Activated CD4-positive, CD25-positive, alpha-beta regulatory T cell treated with anti-CD3 and anti-CD28 coated beads, Interleukin-2, amount 50 U/mL, for 24 hours (primary cell): ENCODE results near the gene DIP2C.

Experiments
- ATAC-seq, 2 donors: fragments of 150-1000 bp; cut with Tn5 transposase; one replicate each; pipeline ENCODE4 v1.10.0; 2021; ENCODE audit warnings: mild to moderate bottlenecking in 1 of 2, moderate library complexity in 1 of 2

Gene DIP2C

DNA sequence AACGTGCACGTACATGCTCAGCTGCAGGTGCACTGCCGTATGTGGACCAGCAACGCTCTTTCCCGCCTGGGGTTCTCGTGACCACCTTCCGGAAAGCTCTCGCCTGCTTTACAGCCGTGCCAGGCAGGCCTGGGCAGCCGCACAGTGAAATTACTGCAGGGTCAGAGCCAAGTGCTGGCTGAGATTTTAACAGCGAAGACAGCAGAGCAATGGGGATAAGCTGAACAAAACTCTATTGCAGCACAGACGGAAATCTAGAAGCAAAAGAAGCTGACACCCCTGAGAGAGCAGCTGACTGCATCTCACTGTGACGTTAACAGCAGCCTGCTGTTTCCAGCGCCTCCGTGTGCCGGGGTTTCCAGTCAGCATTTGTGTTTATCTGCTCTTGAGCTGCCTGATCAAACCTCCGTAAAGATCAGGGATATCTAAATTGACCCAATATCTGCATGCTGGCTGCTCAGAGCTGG, 179.0 kb downstream of the DIP2C start:
- ATAC-seq, result no peak

GRCh38 chr10:509361-510102, 179.9 kb downstream of the DIP2C start:
- ATAC-seq, result no peak

DNA sequence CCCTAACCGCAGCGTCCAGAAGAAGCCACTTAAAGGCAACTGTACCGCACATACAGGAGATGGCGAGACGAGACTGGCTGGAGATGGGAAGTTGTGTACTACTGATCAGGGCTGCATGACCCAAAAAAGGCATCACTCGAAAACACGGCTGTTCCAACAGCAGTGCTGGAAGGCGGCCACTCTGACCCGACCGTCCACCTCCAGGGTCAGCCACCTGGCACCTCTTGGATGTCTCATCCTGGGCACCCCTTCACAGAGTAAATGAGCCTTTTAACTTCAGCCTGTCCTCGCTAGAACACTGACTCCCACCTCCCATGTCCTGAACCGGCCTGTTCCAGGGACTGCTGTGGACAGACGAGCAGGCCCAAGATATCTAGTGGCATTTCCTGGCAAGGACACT, 180.7 kb downstream of the DIP2C start:
- no peak for ATAC-seq

GRCh38 chr10:507908-508444, 181.5 kb downstream of the DIP2C start:
- no peak for ATAC-seq

DNA sequence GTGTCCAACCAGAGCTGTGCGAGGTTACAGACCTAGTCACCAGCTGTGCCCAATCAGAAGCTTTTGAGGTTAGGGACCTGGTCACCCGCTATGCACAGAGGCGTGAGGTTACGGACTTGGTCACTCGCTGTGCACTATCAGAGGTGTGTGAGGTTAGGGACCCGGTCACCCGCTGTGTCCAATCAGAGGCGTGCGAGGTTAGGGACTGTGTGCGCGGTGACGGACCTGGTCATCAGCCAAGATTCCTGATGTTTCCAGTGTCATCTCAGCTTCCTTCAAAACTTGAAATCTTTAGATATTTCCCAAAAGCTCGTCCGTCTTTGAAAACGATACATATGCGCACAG, 182.1 kb downstream of the DIP2C start:
- ATAC-seq, result no peak

DNA sequence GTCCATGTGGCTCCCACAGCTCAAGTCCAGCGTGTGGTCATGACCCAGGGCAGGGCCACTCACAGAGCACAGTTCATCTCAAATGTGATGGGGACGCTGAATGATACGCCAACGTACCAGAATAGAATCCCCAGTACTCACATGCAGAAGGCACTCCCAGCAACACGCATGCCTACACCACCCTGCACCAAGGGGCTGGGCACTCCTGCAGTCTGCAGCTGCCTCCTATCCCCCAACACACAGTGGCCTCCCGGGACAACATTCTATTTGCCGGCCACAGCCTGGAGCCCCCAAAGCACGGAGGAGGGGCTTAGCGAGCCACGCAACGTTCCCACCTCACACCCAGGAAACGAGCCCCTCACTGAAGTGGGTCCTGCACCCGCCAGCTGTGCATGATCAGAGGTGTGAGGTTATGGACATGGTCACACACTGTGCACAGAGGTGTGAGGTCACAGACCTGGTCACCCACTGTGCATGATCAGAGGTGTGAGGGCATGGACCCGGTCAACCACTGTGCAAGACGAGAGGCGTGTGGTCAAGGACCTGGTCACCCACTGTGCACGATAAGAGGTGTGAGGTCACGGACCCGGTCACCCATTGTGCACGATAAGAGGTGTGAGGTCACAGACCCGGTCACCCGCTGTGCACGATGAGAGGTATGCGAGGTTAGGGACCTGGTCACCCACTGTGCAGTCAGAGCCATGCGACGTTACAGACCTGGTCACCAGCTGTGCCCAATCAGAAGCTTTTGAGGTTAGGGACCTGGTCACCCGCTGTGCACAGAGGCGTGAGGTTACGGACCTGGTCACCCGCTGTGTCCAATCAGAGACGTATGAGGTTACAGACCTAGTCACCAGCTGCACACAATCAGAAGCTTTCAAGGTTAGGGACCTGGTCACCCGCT, 182.8 kb downstream of the DIP2C start:
- ATAC-seq, result no peak

GRCh38 chr10:505419-505818, 184.0 kb downstream of the DIP2C start:
- no peak for ATAC-seq

DNA sequence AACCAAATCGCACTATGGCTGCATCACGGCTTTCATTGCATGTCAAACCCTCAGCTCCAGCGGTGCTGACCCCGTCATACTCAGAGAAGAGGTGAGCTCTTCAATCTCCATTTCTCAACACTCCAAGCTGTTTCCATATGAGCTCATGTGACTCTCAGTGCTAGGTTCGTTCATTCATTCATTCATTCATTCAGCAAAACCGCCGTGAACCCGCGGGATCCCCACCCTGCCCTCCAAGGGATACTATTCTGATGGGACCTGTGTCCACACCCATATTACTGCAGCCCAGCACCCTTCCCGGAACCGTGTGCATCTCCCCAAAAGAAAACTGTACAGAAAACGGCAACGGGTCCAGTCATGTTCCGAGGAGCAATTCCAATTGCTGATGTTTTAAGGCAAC, 184.7 kb downstream of the DIP2C start:
- ATAC-seq, result no peak

DNA sequence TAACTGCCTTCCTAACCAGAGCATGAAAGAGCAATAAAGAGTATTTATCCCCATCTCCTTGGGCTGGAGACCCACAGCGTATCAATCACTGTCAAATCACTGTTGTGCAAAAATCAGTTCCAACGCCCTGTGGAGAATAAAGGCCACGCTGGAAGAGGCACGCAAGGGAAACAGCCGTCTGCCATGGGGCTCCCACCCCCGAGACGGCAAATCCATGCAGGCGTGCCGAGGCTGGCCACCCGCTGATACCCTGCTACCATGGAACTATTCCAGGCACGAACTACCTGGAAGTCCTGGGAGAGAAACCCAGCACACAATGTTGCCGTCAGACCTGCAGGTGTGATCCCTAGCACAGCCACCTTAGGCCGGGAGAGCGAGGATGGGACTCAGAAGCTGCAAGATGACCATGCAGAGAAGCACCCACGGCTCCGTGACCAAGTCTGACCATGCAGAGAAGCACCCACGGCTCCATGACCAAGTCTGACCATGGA, 185.3 kb downstream of the DIP2C start:
- no peak for ATAC-seq

GRCh38 chr10:501596-501995, 187.9 kb downstream of the DIP2C start:
- no peak for ATAC-seq

- no peak for ATAC-seq
Observed at GRCh38 chr10:500876-501275, 188.6 kb downstream of the DIP2C start.

- no peak for ATAC-seq
Observed at GRCh38 chr10:499991-500390, 189.5 kb downstream of the DIP2C start.

GRCh38 chr10:498760-499435, 190.6 kb downstream of the DIP2C start:
- ATAC-seq, result no peak

- ATAC-seq, result no peak
Observed at GRCh38 chr10:497898-498451, 191.5 kb downstream of the DIP2C start.

DNA sequence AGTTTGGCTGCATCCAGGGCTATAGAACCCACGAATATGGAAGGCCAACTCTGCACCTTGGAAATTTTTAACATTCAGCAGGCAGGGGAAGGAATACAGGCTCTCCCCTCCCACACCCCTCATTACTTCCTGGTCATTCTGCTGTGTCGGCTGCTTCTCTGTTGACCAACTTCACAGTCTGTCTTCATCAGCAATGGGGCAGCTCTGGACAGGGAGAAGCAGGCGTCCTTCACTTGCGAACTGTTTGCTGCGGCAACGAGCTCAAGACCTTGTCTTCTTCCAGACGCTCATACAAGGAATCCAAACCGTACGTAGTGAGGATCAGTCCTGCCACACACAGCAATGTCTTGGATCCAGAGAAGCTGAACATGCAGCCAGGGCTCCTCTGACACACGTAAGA, 192.2 kb downstream of the DIP2C start:
- ATAC-seq, result no peak

GRCh38 chr10:494556-494955, 194.9 kb downstream of the DIP2C start:
- ATAC-seq, result no peak

- ATAC-seq, result no peak
Observed at GRCh38 chr10:494149-494542, 195.3 kb downstream of the DIP2C start.

- ATAC-seq, result no peak
Observed at GRCh38 chr10:493391-494148, 195.9 kb downstream of the DIP2C start.

DNA sequence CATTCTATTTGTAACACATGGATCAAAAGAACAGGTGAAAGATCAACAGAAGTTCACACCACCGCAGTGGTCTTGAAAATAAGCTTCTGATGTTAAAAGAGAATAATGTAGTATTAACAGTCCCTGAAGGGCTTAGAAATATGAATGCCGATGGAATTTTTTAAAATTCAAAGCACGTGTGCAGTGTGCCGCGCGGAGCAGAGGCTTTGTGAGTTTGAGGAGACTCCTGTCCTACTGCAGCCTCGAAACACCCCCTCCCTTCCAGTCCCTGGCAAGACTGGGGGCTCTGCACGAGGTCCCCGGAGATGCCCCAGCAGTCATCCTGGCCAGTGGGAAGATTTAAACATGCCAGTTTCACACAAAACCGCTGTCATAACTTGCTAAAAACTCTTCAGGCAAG, 196.6 kb downstream of the DIP2C start:
- ATAC-seq, result no peak

DNA sequence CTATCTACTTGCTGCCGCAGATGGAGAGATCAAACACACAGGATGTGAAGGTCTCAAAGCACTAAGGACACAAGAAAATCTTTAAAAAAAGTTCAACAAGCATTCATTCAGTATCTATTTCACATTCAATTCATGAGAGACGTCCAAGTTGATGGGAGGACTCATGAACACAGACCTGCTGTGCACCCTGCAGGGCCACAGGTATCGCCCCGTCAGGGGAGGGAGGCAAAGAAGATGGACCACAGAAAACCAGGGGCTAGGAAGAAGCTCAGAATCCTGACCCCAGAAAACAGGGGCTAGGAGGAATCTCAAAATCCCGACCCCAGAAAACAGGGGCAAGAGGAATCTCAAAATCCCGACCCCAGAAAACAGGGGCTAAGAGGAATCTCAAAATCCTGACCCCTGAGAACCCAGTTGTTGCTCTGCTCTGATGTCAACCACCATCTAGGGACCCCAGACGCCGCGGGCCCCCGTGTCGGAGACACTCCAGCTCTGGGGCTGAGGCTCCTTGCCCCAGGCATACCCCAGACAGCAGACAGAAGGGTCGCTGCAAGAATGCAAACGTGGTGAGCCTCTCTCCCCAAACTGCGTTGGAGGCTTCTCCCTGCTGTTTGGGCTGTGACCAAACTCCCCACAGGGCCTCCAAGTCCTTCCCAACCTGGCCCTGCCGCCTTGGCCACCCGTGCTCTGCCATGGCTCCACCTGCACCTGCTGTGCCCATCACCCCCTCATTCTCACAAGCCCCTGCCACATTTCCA, 197.6 kb downstream of the DIP2C start:
- ATAC-seq, result no peak

DNA sequence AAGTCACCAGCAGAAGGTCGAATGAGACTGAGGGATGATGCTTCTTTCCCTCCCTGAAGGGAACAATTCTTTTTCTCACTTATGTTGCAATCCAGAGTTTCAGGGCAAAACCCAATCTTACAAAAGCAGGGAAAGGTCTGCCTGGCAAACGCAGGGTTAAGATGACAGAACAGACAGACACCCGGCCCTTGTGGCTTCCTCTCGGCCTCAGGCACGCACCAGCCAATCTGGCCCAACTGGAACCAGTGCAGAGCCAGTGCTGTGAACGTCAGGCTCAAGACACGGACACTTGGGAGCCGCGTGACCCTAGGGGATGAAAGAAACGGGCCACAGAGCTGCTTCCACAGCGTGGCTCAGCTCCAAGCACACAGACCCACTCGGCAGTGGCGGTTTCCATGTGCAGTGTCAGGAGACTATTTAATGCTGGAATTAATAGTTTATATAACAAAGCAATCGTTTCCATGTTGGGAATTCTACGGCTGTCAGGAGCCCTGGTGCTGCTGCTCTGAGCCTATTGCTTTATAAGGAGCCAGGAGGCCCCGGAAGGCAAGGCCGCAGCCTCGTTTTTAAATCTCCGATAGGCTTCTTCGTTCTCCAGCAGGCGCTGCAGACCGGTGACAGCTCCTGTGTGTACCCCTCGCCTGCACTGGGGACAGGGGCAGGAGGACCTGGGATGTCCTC, 198.4 kb downstream of the DIP2C start:
- no peak for ATAC-seq
